ENCODE data around the gene PCDH18. TPM values are rescaled to one million over a fixed set of nuclear protein-coding genes. Genes with fewer than 3 reads are reported as not detected.

The PCDH18 gene
- total RNA-seq, 1 donor from 2014 or later, result 4.9 TPM

DNA sequence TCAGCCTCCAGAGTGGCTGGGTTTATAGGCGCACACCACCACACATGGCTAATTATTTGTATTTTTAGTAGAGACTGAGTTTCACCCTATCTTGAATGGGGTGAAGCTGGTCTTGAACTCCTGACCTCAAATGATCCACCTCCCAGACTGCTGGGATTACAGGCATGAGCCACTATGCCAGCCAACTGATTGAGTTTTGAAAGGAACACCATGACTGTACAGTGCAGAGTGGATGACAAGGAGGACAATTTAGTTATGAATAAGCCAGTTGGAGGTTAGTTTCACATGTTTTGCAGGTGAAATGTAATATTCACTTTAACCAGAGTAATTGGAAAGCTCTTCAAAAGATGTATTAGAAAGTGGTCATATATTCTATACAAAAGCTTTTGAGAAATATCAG lies 60.8 kb downstream of the PCDH18 start:
- no peaks in the 10 kb centered on the region for H3K27me3 Mint-ChIP-seq (ENCODE audit: low read depth, unreplicated experiment)
- Histone ChIP-seq H3K36me3 (ENCODE audit: insufficient read depth, low read length) (no peaks in the 10 kb centered on the region), H3K9ac (ENCODE audit: low read length) (no peak overlapping the region), H3K4me2 (ENCODE audit: low read length) (no peak overlapping the region), H3K4me3 (ENCODE audit: insufficient read depth, low read depth, low read length) (no peak overlapping the region), H3K27me3 (ENCODE audit: insufficient read depth, low read length) (no peaks in the 10 kb centered on the region), H3K9me3 (ENCODE audit: insufficient read depth, low read depth, low read length) (no peaks in the 10 kb centered on the region), H2AFZ (ENCODE audit: low read depth, low read length) (no peak overlapping the region), H3K79me2 (ENCODE audit: insufficient read depth, low read length) (no peaks in the 10 kb centered on the region), H3K4me1 (ENCODE audit: insufficient read depth, low read length) (no peaks in the 10 kb centered on the region), H3K27ac (ENCODE audit: low read depth, low read length) (no peak overlapping the region), H4K20me1 (ENCODE audit: insufficient read depth, low read length) (no peaks in the 10 kb centered on the region)
- H3K4me1 Mint-ChIP-seq (ENCODE audit: low read depth, unreplicated experiment), result peaks cover 6% of the 10 kb centered on the region
- H3K9me3 Mint-ChIP-seq (ENCODE audit: unreplicated experiment), result peaks cover 4% of the 10 kb centered on the region
- no peak overlapping the region for H3K27ac Mint-ChIP-seq (ENCODE audit: unreplicated experiment)
- DNase-seq (ENCODE audit: low read depth), result no peak
- H3K36me3 Mint-ChIP-seq (ENCODE audit: low read depth, unreplicated experiment), result no peaks in the 10 kb centered on the region
- TF ChIP-seq, protein P1, sequence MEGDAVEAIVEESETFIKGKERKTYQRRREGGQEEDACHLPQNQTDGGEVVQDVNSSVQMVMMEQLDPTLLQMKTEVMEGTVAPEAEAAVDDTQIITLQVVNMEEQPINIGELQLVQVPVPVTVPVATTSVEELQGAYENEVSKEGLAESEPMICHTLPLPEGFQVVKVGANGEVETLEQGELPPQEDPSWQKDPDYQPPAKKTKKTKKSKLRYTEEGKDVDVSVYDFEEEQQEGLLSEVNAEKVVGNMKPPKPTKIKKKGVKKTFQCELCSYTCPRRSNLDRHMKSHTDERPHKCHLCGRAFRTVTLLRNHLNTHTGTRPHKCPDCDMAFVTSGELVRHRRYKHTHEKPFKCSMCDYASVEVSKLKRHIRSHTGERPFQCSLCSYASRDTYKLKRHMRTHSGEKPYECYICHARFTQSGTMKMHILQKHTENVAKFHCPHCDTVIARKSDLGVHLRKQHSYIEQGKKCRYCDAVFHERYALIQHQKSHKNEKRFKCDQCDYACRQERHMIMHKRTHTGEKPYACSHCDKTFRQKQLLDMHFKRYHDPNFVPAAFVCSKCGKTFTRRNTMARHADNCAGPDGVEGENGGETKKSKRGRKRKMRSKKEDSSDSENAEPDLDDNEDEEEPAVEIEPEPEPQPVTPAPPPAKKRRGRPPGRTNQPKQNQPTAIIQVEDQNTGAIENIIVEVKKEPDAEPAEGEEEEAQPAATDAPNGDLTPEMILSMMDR (IDR thresholded peaks at IDR 0.05; ENCODE audit: insufficient read depth, low read depth, low read length), result no peak
- no peak for TF ChIP-seq EZH2 (IDR thresholded peaks at IDR 0.05; ENCODE audit: insufficient read depth, low read length)
- no peak overlapping the region for H3K4me3 Mint-ChIP-seq (ENCODE audit: unreplicated experiment)
- no peak for FAIRE-seq

DNA sequence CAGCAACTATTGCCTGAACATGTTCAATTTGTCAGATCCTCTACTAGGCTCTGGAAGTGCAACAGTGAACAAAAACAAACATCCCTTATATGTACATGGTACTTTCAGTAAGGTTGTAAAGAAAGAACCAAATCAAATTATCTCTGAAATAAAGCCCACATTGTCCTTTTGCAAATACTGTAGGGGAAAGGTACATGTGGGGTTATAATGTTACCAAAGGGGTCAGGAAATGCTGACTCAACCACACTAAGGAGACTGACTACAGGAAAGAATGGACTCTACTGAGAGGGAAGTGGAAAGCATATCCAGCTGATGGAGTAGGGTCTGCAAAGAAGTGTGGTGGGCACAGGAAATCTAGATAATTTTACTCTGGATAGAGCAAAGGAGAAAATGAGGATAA lies 61.5 kb downstream of the PCDH18 start:
- Histone ChIP-seq H3K27me3 (ENCODE audit: insufficient read depth, low read length) (no peaks in the 10 kb centered on the region), H3K9ac (ENCODE audit: low read length) (no peak overlapping the region), H3K4me3 (ENCODE audit: insufficient read depth, low read depth, low read length) (no peak overlapping the region), H3K79me2 (ENCODE audit: insufficient read depth, low read length) (no peaks in the 10 kb centered on the region), H3K27ac (ENCODE audit: low read depth, low read length) (no peak overlapping the region), H3K9me3 (ENCODE audit: insufficient read depth, low read depth, low read length) (no peaks in the 10 kb centered on the region), H3K4me1 (ENCODE audit: insufficient read depth, low read length) (no peaks in the 10 kb centered on the region), H3K4me2 (ENCODE audit: low read length) (no peak overlapping the region), H2AFZ (ENCODE audit: low read depth, low read length) (no peak overlapping the region), H4K20me1 (ENCODE audit: insufficient read depth, low read length) (no peaks in the 10 kb centered on the region), H3K36me3 (ENCODE audit: insufficient read depth, low read length) (no peaks in the 10 kb centered on the region)
- H3K4me1 Mint-ChIP-seq (ENCODE audit: low read depth, unreplicated experiment), result peaks cover 6% of the 10 kb centered on the region
- TF ChIP-seq, protein P1 (IDR thresholded peaks at IDR 0.05; ENCODE audit: insufficient read depth, low read depth, low read length), result no peak
- TF ChIP-seq EZH2 (IDR thresholded peaks at IDR 0.05; ENCODE audit: insufficient read depth, low read length), result no peak
- no peaks in the 10 kb centered on the region for H3K27me3 Mint-ChIP-seq (ENCODE audit: low read depth, unreplicated experiment)
- FAIRE-seq, result no peak
- DNase-seq (ENCODE audit: low read depth), result no peak
- H3K4me3 Mint-ChIP-seq (ENCODE audit: unreplicated experiment), result no peak overlapping the region
- no peaks in the 10 kb centered on the region for H3K36me3 Mint-ChIP-seq (ENCODE audit: low read depth, unreplicated experiment)
- peaks cover 4% of the 10 kb centered on the region for H3K9me3 Mint-ChIP-seq (ENCODE audit: unreplicated experiment)
- H3K27ac Mint-ChIP-seq (ENCODE audit: unreplicated experiment), result no peak overlapping the region

All from astrocyte (in vitro differentiated cells and primary cell).